Measurements from ENCODE around the gene HSPA9.
"Not testable (repeated sequence)": the region's sequence is repeated elsewhere in the genome, so short reads cannot be mapped to it uniquely, and the experiment has no call there.

The HSPA9 gene

DNA sequence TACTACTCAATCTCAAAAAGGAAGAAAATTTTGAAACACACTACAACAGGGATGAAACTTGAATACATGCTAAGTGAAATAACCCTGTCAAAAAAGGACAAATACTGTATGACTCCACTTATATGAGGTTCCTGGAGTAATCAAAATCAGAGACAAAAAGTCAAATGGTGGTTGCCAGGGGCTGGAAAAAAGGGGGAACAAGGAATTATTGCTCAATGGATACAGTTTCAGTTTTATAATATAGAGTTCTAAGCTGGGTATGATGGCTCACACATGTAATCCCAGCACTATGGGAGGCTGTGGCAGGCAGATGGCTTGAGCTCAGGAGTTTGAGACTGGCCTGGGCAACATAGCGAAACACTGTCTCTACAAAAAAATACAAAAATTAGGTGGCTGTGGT, 61.2 kb downstream of the HSPA9 start:
- H3K4me1 ChIP-seq (ENCODE audit: low read depth, poor library complexity, severe bottlenecking), result no peaks in the 10 kb centered on the region
- peaks cover 11% of the 10 kb centered on the region; the same call in 1 of the 2 replicates for H3K36me3 ChIP-seq (ENCODE audit: insufficient read depth)
- no peak overlapping the region for H2AFZ ChIP-seq (ENCODE audit: low read depth)
- H3K4me3 ChIP-seq (IDR thresholded peaks at IDR 0.05; ENCODE audit: insufficient read depth, low read depth, low read length), result no peak overlapping the region
- H3K9ac ChIP-seq, result no peak overlapping the region
- TF ChIP-seq, protein P1, sequence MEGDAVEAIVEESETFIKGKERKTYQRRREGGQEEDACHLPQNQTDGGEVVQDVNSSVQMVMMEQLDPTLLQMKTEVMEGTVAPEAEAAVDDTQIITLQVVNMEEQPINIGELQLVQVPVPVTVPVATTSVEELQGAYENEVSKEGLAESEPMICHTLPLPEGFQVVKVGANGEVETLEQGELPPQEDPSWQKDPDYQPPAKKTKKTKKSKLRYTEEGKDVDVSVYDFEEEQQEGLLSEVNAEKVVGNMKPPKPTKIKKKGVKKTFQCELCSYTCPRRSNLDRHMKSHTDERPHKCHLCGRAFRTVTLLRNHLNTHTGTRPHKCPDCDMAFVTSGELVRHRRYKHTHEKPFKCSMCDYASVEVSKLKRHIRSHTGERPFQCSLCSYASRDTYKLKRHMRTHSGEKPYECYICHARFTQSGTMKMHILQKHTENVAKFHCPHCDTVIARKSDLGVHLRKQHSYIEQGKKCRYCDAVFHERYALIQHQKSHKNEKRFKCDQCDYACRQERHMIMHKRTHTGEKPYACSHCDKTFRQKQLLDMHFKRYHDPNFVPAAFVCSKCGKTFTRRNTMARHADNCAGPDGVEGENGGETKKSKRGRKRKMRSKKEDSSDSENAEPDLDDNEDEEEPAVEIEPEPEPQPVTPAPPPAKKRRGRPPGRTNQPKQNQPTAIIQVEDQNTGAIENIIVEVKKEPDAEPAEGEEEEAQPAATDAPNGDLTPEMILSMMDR (conservative IDR thresholded peaks at IDR 0.05; ENCODE audit: low read depth, low read length), result no peak
- peaks cover 17% of the 10 kb centered on the region; the same call in 1 of the 2 replicates for H3K79me2 ChIP-seq (ENCODE audit: insufficient read depth, low read depth)
- H4K20me1 ChIP-seq (ENCODE audit: insufficient read depth), result peaks cover 9% of the 10 kb centered on the region; the same call in 1 of the 2 replicates
- no peaks in the 10 kb centered on the region for H3K27me3 ChIP-seq (ENCODE audit: insufficient read depth, low read depth)
- no peak overlapping the region for H3K4me2 ChIP-seq
- no peak overlapping the region for H3K27ac ChIP-seq

DNA sequence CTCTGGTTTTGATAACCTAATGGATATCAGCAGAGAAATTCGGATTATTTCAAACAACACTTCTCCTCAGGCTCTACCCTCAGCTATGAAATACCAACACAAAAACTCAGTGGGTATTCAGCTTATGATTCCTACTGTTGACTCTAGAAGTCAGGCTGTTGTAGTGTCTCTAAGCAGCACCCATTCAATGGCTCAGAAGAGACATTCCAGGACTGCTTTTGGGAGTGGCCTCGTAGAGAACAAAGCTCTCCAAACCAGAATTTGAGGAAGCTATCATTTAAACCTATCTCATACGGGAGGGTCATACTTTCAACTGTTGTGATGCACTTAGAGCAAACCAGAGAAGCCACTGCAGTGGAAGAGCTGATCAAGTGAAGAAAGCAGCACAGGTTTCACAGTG, 66.2 kb downstream of the HSPA9 start:
- TF ChIP-seq, protein P1 (conservative IDR thresholded peaks at IDR 0.05; ENCODE audit: low read depth, low read length), result no peak
- no peak overlapping the region for H2AFZ ChIP-seq (ENCODE audit: low read depth)
- no peak overlapping the region for H3K9ac ChIP-seq
- H3K4me2 ChIP-seq, result no peak overlapping the region
- H4K20me1 ChIP-seq (ENCODE audit: insufficient read depth), result 0 out of 2 replicates have a peak, but pooled peaks cover 4% of the 10 kb centered on the region
- no peak overlapping the region for H3K4me3 ChIP-seq (IDR thresholded peaks at IDR 0.05; ENCODE audit: insufficient read depth, low read depth, low read length)
- H3K36me3 ChIP-seq (ENCODE audit: insufficient read depth), result peaks cover 11% of the 10 kb centered on the region; the same call in 1 of the 2 replicates
- H3K4me1 ChIP-seq (ENCODE audit: low read depth, poor library complexity, severe bottlenecking), result no peaks in the 10 kb centered on the region
- H3K27ac ChIP-seq, result no peak overlapping the region
- no peaks in the 10 kb centered on the region for H3K79me2 ChIP-seq (ENCODE audit: insufficient read depth, low read depth)
- no peaks in the 10 kb centered on the region for H3K27me3 ChIP-seq (ENCODE audit: insufficient read depth, low read depth)

DNA sequence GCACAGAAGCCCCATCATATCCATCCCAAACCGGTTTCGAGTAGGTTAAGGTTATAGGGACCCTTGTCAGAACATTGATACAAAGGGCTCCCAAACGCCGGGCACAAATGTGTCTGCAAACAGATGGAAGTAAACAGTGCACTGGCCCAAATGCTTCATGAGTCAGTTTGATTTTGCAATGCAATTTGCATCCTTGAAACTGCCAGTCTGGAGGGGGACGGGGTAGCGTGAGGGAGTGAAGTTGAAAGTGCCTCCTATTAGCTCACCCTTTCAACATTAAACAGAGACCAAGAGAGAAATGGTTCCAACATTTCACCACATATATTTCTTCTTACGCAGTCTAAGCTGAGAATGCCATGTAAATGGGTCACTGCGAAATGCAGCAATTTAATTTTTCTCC, 67.7 kb downstream of the HSPA9 start:
- H3K4me2 ChIP-seq; H3K9ac ChIP-seq; H3K27me3 ChIP-seq (ENCODE audit: insufficient read depth, low read depth); H3K4me3 ChIP-seq (IDR thresholded peaks at IDR 0.05; ENCODE audit: insufficient read depth, low read depth, low read length); H3K27ac ChIP-seq; H4K20me1 ChIP-seq (ENCODE audit: insufficient read depth); H2AFZ ChIP-seq (ENCODE audit: low read depth); H3K4me1 ChIP-seq (ENCODE audit: low read depth, poor library complexity, severe bottlenecking); H3K79me2 ChIP-seq (ENCODE audit: insufficient read depth, low read depth): not testable (repeated sequence)
- H3K36me3 ChIP-seq (ENCODE audit: insufficient read depth), result peaks cover 11% of the 10 kb centered on the region; the same call in 1 of the 2 replicates

DNA sequence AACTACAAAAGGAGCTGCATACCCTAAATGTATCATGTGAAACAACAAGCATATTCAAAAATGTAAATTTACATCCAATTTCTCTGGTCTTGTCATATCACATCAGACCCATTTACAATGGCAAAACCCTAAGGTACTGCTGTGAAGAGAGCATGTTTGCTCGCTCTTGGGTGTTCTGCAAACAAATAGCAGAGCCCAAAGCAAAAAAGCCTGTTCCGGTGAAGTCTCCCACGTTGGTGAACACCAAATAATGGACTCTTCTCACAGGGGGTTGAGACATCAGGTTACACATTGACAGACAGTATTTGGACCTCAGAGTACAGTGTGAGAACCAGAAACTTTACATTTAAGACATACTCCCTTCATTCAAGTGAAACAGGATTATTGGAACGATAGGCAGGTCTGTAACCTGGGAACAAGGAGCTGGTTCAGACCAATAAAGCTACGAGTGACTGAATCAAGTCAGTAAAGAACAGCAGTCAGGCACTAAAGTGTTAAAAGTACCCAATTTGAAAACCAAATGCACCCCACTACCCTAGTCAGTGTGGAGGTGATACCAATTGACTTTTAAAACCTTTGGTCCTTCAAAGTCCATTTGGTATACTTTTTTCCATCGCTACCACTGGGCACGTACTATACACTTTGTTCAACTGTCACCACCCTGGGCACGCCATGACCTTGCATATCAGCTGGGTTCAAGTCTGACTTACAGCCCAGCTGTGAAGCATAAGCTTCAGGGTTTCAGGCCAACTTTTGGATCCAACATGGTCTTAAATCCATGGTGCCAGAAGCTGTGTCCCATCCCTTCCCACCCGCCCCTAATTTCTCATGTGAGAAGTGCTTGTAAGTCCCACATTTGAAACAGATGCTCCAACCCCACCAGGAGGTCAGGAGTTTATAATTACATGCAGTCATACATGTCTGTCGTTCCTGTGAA, 68.6 kb downstream of the HSPA9 start:
- TF ChIP-seq, protein P1 (conservative IDR thresholded peaks at IDR 0.05; ENCODE audit: low read depth, low read length), result no peak
- Histone ChIP-seq H3K27ac (no peak overlapping the region), H2AFZ (ENCODE audit: low read depth) (no peak overlapping the region), H3K4me2 (no peak overlapping the region), H3K4me3 (IDR thresholded peaks at IDR 0.05; ENCODE audit: insufficient read depth, low read depth, low read length) (no peak overlapping the region), H3K27me3 (ENCODE audit: insufficient read depth, low read depth) (no peaks in the 10 kb centered on the region), H3K9ac (no peak overlapping the region), H3K4me1 (ENCODE audit: low read depth, poor library complexity, severe bottlenecking) (no peaks in the 10 kb centered on the region), H4K20me1 (ENCODE audit: insufficient read depth) (0 out of 2 replicates have a peak, but pooled peaks cover 4% of the 10 kb centered on the region), H3K79me2 (ENCODE audit: insufficient read depth, low read depth) (no peaks in the 10 kb centered on the region), H3K36me3 (ENCODE audit: insufficient read depth) (peaks cover 9% of the 10 kb centered on the region; the same call in 1 of the 2 replicates)

DNA sequence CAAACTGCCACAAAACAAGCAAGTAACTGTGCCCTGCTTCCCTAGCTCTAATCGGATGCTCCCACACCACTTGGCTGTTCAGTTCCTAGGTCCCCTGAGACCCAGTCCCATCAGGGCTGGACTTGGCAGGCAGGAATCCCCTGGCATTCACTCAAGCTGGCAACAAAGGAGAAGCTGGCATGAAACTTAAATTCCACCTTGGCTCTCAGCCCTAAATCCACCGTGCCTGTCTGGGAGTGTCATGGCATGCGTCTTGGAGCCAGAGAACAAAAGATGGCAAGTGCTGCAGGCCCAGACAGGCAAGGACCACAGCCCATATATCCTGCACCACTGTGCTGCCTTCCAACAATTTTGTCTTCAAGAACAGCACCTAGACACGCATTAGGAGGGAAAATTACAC, 70.4 kb downstream of the HSPA9 start:
- H3K4me1 ChIP-seq (ENCODE audit: low read depth, poor library complexity, severe bottlenecking), result no peaks in the 10 kb centered on the region
- H4K20me1 ChIP-seq (ENCODE audit: insufficient read depth), result 0 out of 2 replicates have a peak, but pooled peaks cover 4% of the 10 kb centered on the region
- H3K4me2 ChIP-seq, result no peak overlapping the region
- no peak overlapping the region for H3K4me3 ChIP-seq (IDR thresholded peaks at IDR 0.05; ENCODE audit: insufficient read depth, low read depth, low read length)
- no peaks in the 10 kb centered on the region for H3K79me2 ChIP-seq (ENCODE audit: insufficient read depth, low read depth)
- TF ChIP-seq, protein P1 (conservative IDR thresholded peaks at IDR 0.05; ENCODE audit: low read depth, low read length), result no peak
- H3K27ac ChIP-seq, result no peak overlapping the region
- H3K36me3 ChIP-seq (ENCODE audit: insufficient read depth), result peaks cover 7% of the 10 kb centered on the region; the same call in 1 of the 2 replicates
- H3K27me3 ChIP-seq (ENCODE audit: insufficient read depth, low read depth), result no peaks in the 10 kb centered on the region
- no peak overlapping the region for H2AFZ ChIP-seq (ENCODE audit: low read depth)
- no peak overlapping the region for H3K9ac ChIP-seq
